Endothelial cell of umbilical vein (primary cell): ENCODE results near the gene DST. TPM values are rescaled to one million over a fixed set of nuclear protein-coding genes. Genes with fewer than 3 reads are reported as not detected.

Experiments used
- BruUV-seq: library from RNA; stranded (reverse); fragments of 400-500 nt; replicated peaks from 2 replicates; lab custom pipeline; 2021; lab: Mats Ljungman, UMichigan
- CTCF ChIA-PET: fragments of 300-600, 350-600 bp; sonication (Branson Sonifier 250); formaldehyde crosslinking; loops from one replicate; lab custom pipeline; 2021; ENCODE audit warnings: antibody characterized with exemption, inconsistent platforms; lab: Charles Lee
- POLR2A ChIA-PET: fragments of 300-600, 350-600 bp; sonication (Branson Sonifier 250); formaldehyde crosslinking; loops from one replicate; lab custom pipeline; 2021; ENCODE audit warnings: antibody characterized with exemption, inconsistent platforms; lab: Charles Lee
- DNase-seq: peaks from one replicate; pipeline ENCODE4 v3.0.0-alpha.2; 2011; ENCODE audit warnings: low read depth, low spot score
- FAIRE-seq: peaks from 2 replicates; lab custom pipeline; 2011; peaks lifted over from hg19 to GRCh38; lab: Jason Lieb, UNC
- H2AFZ ChIP-seq: 2 replicates; pipeline ENCODE4 v1.6.0; 2012; ENCODE audit warnings: low read depth, low read length, control low read depth, inconsistent platforms
- H3K27ac ChIP-seq: 2 replicates; pipeline ENCODE4 v1.5.1; 2011; ENCODE audit warnings: low read depth, mild to moderate bottlenecking, control low read depth, low read length, moderate library complexity; ENCODE audit not compliant: insufficient read depth
- H3K27me3 ChIP-seq, 2 experiments: 2 replicates each; pipeline versions ENCODE4 v1.6.0 to v1.6.1; 2011; ENCODE audit warnings: low read length in 2 of 2, mixed read lengths in 1 of 2; ENCODE audit not compliant: control insufficient read depth in 2 of 2, insufficient read depth in 2 of 2
- H3K36me3 ChIP-seq, 2 experiments: 2 replicates in 1 of 2; 3 replicates in 1 of 2; pipeline ENCODE4 v1.5.1; 2011; ENCODE audit warnings: low read length in 2 of 2, mild to moderate bottlenecking in 1 of 2, moderate library complexity in 1 of 2; ENCODE audit not compliant: control insufficient read depth in 2 of 2, insufficient read depth in 2 of 2; ENCODE audit errors: extremely low read depth in 1 of 2
- H3K4me1 ChIP-seq: 3 replicates; pipeline ENCODE4 v1.5.1; 2011; ENCODE audit warnings: mild to moderate bottlenecking, low read length; ENCODE audit not compliant: control insufficient read depth, insufficient read depth; ENCODE audit errors: extremely low read depth
- H3K4me2 ChIP-seq: 2 replicates; pipeline ENCODE4 v1.6.1; 2011; ENCODE audit warnings: low read length, control low read depth, mixed read lengths; ENCODE audit not compliant: insufficient read depth
- H3K4me3 ChIP-seq, 3 experiments: fragments of 200-600 bp in 1 of 3; sonication (generic), shearing (Covaris generic) in 1 of 3; replicated peaks in 1 of 3; 2 replicates each; pipeline ENCODE4 v1.5.1; 2011 to 2016; ENCODE audit warnings: control low read depth in 3 of 3, low read length in 3 of 3, mild to moderate bottlenecking in 2 of 3, inconsistent platforms in 1 of 3, low read depth in 1 of 3, moderate library complexity in 1 of 3; ENCODE audit not compliant: insufficient read depth in 1 of 3
- H3K79me2 ChIP-seq: 2 replicates; pipeline ENCODE4 v1.6.0; 2012; ENCODE audit warnings: low read length, inconsistent platforms; ENCODE audit not compliant: control insufficient read depth, insufficient read depth
- H3K9ac ChIP-seq: replicated peaks from 2 replicates; pipeline ENCODE3; 2011; ENCODE audit warnings: low read length, control low read depth; ENCODE audit not compliant: insufficient read depth; ENCODE audit errors: extremely low read depth
- H3K9me1 ChIP-seq: replicated peaks from 3 replicates; pipeline ENCODE4 v1.6.0; 2011; ENCODE audit warnings: mild to moderate bottlenecking, low read length; ENCODE audit not compliant: control insufficient read depth, insufficient read depth; ENCODE audit errors: extremely low read depth
- H3K9me3 ChIP-seq: replicated peaks from 2 replicates; pipeline ENCODE4 v1.5.1; 2012; ENCODE audit warnings: low read length, inconsistent platforms; ENCODE audit not compliant: control insufficient read depth, insufficient read depth
- H4K20me1 ChIP-seq: replicated peaks from 2 replicates; pipeline ENCODE3; 2011; ENCODE audit warnings: mild to moderate bottlenecking, low read length; ENCODE audit not compliant: control insufficient read depth, insufficient read depth; ENCODE audit errors: extremely low read depth
- EZH2 ChIP-seq: IDR thresholded peaks from 2 replicates; pipeline ENCODE4 v1.6.1; 2012; ENCODE audit warnings: borderline replicate concordance, low read depth, mild to moderate bottlenecking, moderate library complexity, low read length, inconsistent platforms; ENCODE audit not compliant: severe bottlenecking
- FOS ChIP-seq: IDR thresholded peaks from 2 replicates; pipeline ENCODE4 v1.6.1; 2011; ENCODE audit warnings: mild to moderate bottlenecking, low read length, moderate library complexity, borderline replicate concordance; ENCODE audit not compliant: insufficient read depth
- GATA2 ChIP-seq: IDR thresholded peaks from 2 replicates; pipeline ENCODE4 v1.7.0; 2011; ENCODE audit warnings: low read depth, mild to moderate bottlenecking, moderate library complexity, mixed read lengths, low read length; ENCODE audit not compliant: insufficient read length, insufficient read depth
- JUN ChIP-seq: IDR thresholded peaks from 2 replicates; pipeline ENCODE4 v1.6.1; 2011; ENCODE audit warnings: borderline replicate concordance, low read depth; ENCODE audit not compliant: insufficient read length, insufficient read depth
- MAX ChIP-seq: IDR thresholded peaks from 2 replicates; pipeline ENCODE4 v1.6.1; 2011; ENCODE audit not compliant: insufficient read depth, insufficient read length
- MYC ChIP-seq: IDR thresholded peaks from one replicate; pipeline ENCODE4 v1.6.1; 2011; ENCODE audit warnings: mild to moderate bottlenecking, low read depth, low read length
- POLR2AphosphoS5 ChIP-seq: IDR thresholded peaks from 2 replicates; pipeline ENCODE4 v1.6.1; 2012; ENCODE audit warnings: low read depth, mild to moderate bottlenecking, control low read depth, low read length, moderate library complexity; ENCODE audit not compliant: insufficient read depth
- dilution Hi-C: fragments of 300-500 bp; cut with MboI; formaldehyde crosslinking; loops from one replicate; pipeline ENCODE4 v1.15.0; 2019; ENCODE audit warnings: low sequenced_read_pairs; ENCODE audit not compliant: extremely low pct_ligation_motif_present
- intact Hi-C: fragments of 100-400 bp; cut with micrococcal nuclease; formaldehyde crosslinking; loops from one replicate; pipeline ENCODE4 v1.10.0; 2022
- polyA plus RNA-seq, 4 experiments: library from polyadenylated mRNA; depleted of rRNA in 3 of 4; stranded (reverse) in 3 of 4; unstranded in 1 of 4; fragments of >200 nt; gene quantifications; 2 replicates each; pipeline versions ENCODE4 v1.2.1 to v1.2.3, GENCODE V29; 2011 to 2012; ENCODE audit warnings: missing spikeins in 1 of 4
- total RNA-seq: library from RNA; stranded (reverse); gene quantifications from 2 replicates; pipeline ENCODE4 v1.2.3, GENCODE V29; 2021
- TF ChIP-seq, protein P1 (sequence below), 2 donors: IDR thresholded peaks; 1 replicate in 1 of 2; 2 replicates in 1 of 2; pipeline ENCODE4 v1.5.1; 2011; ENCODE audit warnings: low read length in 2 of 2, mild to moderate bottlenecking in 2 of 2, moderate library complexity in 2 of 2, control low read depth in 1 of 2, inconsistent platforms in 1 of 2, low read depth in 1 of 2; ENCODE audit not compliant: insufficient read depth in 1 of 2; ENCODE audit errors: extremely low read depth in 1 of 2

Gene DST
- total and polyA plus RNA-seq, 2 donors (not counting 3 experiments of a cell fraction or from before 2014, with no cell fraction given), result 62.3 to 253 TPM

DNA sequence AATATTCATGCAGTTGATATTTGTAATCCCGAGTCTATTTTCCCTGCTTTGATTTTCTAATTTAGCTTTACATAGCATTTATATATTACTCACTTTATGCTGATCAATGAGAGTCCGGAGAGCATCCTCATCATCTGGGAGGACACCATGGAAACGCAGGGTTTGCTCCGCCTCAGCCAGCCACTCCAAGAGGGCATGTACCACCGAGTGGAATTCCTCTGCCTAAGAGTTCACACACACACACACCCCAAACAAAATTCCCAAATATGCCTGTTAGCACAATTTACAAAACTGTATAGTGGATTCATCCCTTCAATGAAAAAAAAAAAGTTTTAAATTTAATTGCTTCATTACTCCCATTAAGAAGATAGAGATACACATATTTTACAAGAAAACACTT lies 160.7 kb downstream of the DST start:
- BruUV-seq, result no TSS peak
- CTCF ChIA-PET, result no interaction called here
- FAIRE-seq, result no peak

More for the DNA sequence above, 160.7 kb downstream of the DST start:
- no peak overlapping the region for H3K9ac ChIP-seq
- no peaks in the 10 kb centered on the region for H4K20me1 ChIP-seq
- no peak overlapping the region for H3K27ac ChIP-seq
- POLR2A ChIA-PET, result no interaction called here
- H3K4me3 ChIP-seq, result no peak overlapping the region
- dilution Hi-C loops (no loop called here), intact Hi-C loops (no loop called here)
- H2AFZ ChIP-seq, result no peak overlapping the region
- H3K9me3 ChIP-seq, result no peaks in the 10 kb centered on the region
- no peak overlapping the region for H3K4me2 ChIP-seq
- H3K79me2 ChIP-seq, result no peaks in the 10 kb centered on the region
- H3K9me1 ChIP-seq, result no peaks in the 10 kb centered on the region
- no peak for TF ChIP-seq JUN
- no peak for TF ChIP-seq POLR2AphosphoS5
- TF ChIP-seq MYC, result no peak
- no peak for TF ChIP-seq MAX
- TF ChIP-seq, protein P1, sequence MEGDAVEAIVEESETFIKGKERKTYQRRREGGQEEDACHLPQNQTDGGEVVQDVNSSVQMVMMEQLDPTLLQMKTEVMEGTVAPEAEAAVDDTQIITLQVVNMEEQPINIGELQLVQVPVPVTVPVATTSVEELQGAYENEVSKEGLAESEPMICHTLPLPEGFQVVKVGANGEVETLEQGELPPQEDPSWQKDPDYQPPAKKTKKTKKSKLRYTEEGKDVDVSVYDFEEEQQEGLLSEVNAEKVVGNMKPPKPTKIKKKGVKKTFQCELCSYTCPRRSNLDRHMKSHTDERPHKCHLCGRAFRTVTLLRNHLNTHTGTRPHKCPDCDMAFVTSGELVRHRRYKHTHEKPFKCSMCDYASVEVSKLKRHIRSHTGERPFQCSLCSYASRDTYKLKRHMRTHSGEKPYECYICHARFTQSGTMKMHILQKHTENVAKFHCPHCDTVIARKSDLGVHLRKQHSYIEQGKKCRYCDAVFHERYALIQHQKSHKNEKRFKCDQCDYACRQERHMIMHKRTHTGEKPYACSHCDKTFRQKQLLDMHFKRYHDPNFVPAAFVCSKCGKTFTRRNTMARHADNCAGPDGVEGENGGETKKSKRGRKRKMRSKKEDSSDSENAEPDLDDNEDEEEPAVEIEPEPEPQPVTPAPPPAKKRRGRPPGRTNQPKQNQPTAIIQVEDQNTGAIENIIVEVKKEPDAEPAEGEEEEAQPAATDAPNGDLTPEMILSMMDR (IDR thresholded peaks at IDR 0.05; ENCODE audit: extremely low read depth in 1 of 2, insufficient read depth in 1 of 2, low read depth in 1 of 2, low read length in 2 of 2), result no peak
- no peak for TF ChIP-seq GATA2
- no peak for TF ChIP-seq FOS
- TF ChIP-seq EZH2, result no peak
- H3K4me1 ChIP-seq, result peaks cover 6% of the 10 kb centered on the region
- H3K36me3 ChIP-seq, result peaks cover 5 to 20% of the 10 kb centered on the region in 2 experiments
- H3K27me3 ChIP-seq, result no peaks in the 10 kb centered on the region
- no peak for DNase-seq
